Stimulated activated CD4-positive, alpha-beta T cell treated with anti-CD3 and anti-CD28 coated beads, Interleukin-4, amount 100 ng/mL, for 4 hours (primary cell): ENCODE results near the gene NAV1.
"Not testable (repeated sequence)": the region's sequence is repeated elsewhere in the genome, so short reads cannot be mapped to it uniquely, and the experiment has no call there.

Experiments
- DNase-seq, 2 experiments: peaks; one replicate each; pipeline ENCODE4 v3.0.0-alpha.2; 2020

The NAV1 gene, protein sequence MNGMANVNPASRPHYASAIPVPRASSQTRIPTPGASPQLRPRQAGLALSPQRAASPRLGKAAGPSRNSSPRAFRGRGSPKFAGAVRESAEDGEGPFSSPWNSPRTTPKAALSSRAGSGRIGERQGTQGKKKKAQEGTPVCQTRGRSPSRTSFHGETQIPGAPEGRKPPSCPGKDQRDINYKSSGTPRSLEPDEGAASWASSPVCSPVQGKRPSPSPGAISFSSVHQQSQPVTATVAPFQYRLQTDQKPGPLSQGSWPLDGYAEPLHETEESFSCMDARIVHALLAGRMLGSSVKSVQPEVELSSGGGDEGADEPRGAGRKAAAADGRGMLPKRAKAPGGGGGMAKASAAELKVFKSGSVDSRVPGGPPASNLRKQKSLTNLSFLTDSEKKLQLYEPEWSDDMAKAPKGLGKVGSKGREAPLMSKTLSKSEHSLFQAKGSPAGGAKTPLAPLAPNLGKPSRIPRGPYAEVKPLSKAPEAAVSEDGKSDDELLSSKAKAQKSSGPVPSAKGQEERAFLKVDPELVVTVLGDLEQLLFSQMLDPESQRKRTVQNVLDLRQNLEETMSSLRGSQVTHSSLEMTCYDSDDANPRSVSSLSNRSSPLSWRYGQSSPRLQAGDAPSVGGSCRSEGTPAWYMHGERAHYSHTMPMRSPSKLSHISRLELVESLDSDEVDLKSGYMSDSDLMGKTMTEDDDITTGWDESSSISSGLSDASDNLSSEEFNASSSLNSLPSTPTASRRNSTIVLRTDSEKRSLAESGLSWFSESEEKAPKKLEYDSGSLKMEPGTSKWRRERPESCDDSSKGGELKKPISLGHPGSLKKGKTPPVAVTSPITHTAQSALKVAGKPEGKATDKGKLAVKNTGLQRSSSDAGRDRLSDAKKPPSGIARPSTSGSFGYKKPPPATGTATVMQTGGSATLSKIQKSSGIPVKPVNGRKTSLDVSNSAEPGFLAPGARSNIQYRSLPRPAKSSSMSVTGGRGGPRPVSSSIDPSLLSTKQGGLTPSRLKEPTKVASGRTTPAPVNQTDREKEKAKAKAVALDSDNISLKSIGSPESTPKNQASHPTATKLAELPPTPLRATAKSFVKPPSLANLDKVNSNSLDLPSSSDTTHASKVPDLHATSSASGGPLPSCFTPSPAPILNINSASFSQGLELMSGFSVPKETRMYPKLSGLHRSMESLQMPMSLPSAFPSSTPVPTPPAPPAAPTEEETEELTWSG (N-terminal part only)

GRCh38 chr1:201538612-201539551 is at the start of gene NAV1:
NAV1 (plus strand) TSS chr1:201539127; CDS start chr1:201622885, 83,758 bp downstream.
- DNase-seq, result no peak

DNA sequence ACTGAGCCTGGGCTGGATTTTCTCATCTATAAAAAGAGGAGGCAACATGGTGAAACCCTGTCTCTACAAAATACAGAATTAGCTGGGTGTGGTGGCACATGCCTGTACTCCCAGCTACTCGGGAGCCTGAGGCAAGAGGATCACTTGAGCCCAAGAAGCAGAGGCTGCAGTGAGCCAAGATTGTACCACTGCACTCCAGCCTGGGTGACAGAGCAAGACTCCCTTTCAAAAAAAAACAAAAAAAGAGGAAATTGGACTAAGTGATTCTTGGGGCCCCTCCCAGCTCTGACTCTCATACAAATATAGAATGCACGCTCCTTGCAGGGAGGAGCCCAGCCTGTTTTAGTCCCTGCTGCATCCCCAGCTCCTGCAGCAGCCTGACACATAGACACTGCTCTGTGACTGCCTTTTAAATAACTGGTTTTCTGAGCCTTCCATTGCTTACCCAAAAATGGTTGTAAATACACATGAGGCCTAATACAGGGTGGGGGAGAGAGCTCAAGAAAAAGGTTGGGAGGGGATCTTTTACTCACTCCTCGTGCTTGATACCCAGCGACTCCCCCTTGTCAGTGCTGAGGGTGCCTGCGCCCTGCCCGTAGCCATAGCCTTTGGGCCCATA is 49.2 kb upstream of the NAV1 start:
- DNase-seq, result no peak

DNA sequence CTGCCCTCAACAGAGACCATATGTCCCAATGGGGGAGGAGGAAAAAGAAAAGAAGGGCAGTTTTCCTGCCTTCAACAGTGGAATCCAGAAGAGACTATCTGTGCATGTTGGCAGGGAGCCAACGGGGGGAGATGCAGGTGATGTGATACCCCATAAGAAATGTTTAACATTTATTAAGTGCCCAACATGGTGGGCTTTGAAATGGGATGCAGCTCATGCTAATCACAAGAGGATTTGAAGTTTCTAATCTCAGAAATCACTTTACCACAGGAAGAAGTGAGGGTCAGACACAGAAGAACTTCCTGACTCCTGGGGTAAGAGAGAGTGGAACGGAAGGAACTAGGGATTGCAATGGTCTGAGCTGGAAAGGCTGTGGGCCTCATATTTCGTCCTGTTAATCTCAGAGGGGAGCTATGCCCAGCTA is 48.2 kb upstream of the NAV1 start:
- DNase-seq, result no peak

DNA sequence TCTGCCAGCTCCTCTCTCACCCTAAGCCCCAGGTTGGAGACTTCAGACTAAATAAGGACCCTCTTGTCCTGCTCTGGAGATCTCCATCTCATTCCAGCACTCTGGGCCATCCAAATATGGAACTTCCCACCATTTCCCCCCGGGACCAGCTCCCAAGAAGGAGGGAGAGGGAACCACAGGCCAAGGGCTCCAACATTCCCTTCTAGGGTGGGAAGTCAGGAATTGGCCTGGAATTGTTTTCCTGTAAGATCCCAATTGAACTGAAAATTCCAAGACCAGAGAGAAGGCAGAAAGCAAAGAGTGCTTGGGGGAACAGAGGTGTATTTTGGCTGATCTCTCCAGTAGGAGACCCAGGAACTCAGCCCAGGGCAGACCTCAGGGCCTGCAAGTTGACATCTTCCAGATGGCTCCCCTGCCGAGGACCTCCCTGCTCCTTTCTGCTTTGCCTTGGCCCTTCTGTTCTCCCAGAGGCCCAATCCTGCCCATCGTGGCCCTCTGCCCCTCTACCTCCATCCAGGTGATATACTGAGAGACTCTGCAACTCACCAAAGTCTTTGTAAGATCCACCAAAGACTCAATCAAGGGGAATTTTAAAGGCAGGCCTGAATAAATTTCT is 46.9 kb upstream of the NAV1 start:
- DNase-seq, result no peak

- DNase-seq, result not testable (repeated sequence)
Observed at GRCh38 chr1:201493026-201493656, 45.8 kb upstream of the NAV1 start.

GRCh38 chr1:201493757-201494617 is 44.9 kb upstream of the NAV1 start:
- no peak for DNase-seq

- no peak for DNase-seq
Observed at GRCh38 chr1:201495551-201496295, 43.2 kb upstream of the NAV1 start.

DNA sequence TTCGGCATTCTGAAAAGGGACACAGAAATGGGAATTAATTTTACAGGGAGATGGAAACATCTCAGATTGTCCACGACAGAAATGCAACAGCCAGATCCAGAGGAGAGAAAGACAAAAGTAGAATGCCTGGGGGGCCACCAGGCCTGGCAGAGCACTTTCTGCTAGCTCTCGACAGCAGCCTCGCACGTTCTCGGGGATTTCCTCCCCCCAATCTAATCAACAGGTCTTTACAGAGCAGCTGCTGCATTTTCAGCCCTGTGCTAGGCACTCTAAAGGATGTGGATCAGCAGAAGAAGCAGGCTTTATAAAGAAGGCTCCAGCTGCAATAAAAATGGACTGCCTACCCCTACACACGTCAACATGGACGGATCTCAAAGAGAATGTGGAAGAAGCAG is 42.6 kb upstream of the NAV1 start:
- no peak for DNase-seq

- DNase-seq, result no peak
Observed at GRCh38 chr1:201497935-201498509, 40.9 kb upstream of the NAV1 start.

DNA sequence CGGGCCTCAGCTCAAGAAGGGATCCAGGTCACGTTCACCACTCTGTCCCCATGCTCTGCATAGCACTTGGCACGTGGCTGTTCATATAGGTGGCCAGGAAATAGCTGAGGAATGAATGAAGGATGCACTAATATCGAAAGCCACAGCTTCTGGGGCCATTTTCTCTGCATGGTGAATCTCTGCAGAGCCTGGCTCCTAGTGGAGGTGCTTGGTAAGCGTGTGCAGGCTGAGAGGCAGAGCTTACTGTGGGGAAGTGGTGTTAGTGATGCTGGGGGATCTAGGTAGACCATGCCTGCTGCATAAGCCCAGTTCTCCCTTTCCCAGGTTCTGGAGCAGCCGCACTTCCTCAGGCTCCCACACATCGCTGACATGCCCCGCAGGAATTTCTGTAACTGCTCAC is 40.3 kb upstream of the NAV1 start:
- no peak for DNase-seq

DNA sequence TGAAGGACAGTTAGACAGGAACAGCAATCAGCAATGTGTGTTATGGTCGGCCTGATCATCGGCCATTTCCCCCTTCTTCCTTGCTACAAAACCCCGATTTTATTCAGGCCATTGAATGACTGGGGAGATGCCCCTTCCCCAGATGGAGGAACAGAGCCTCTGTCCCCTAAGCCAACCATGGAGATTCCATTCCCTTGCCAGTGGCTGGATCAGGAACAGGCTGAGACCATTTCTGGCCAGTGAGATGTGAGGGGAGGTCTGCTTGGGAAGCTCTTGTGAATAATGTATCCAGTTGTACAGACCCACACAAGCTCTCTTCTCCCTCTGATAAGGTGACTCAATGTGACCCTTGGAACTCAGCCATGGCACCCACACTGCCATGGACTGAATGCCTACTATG is 39.7 kb upstream of the NAV1 start:
- no peak for DNase-seq

DNA sequence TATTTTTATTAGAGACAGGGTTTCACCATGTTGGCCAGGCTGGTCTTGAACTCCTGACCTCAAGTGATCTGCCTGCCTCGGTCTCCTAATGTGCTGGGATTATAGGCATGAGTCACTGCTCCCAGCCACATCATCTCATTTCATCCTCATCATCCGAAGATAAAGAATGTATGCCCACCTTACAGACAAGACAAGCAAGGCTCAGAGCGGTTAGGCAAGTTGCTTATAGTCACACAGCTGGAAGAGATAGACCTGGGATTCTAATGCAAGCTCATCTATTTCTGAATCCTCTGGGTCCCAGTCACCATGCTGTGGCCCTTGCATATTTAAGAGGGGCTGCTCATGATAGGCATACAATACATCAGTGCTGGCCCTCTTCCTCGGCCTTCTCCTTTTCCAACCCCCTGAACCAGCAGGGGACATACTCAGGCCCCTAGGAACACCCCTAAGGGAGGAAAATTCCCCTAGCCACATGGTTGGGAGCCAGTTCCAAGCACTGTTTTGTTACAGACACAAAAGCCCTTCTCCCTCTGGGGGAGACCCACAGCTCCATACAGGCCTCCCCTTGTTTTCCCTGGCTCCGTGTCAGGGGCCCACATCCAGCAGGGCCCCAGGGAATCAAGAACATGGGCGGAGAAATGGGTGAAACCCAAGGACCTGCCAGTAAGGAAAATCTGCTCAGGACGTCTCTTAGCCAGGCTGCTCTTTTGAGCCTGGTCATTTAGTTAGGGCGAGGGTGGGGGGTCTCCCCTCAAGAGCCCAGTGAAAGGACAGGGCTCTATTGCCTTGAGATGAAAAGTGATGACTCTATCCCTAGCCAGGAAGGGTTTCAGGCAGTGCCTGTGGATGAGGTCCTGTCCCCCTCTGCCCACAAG is 38.9 kb upstream of the NAV1 start:
- DNase-seq, result no peak

DNA sequence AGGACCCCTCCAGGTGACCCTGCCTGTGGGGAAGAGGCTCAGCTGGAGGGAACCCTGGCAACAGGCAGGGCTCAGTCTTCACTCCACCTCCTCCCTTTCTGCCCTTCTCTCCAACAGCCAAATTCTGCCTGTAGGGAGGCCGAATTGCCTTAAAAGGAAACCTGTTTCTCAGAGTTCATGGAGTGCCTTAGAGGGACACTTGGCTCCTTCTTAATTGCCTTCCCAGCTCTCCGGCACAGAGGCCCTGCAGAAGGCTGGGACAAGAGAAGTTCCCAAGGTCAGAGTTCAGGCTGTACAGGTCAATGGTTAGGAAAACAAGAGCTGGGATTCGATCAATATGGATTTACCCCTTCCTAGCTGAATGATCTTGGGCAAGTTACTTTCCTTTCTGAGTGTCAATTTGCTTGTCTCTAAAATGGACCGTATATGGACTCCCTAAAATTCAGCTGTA is 38.2 kb upstream of the NAV1 start:
- no peak for DNase-seq

GRCh38 chr1:201501144-201501543 is 37.8 kb upstream of the NAV1 start:
- DNase-seq, result no peak

GRCh38 chr1:201501812-201502510 is 37.0 kb upstream of the NAV1 start:
- no peak for DNase-seq

DNA sequence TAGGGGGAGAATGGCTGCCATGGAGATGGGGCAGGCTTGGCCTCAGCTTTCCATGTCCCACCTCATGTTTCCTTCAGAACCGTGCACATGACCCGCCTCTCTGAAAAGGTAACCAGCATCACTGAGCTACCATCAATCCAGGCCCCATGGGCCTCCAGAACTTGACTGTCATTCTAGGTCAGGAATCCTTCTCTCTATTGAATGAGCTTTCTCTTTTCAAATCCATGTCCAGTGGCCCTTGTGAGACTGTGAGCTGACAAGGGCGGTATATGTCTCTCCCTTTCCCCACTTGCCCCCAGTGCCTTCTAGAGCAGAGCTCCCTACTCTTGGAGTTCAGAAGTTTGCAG is 36.4 kb upstream of the NAV1 start:
- DNase-seq, result no peak
